Mesenchymal stem cell (in vitro differentiated cells and primary cell): ENCODE results near the gene STX7.

Source experiments
- DNase-seq: peaks from one replicate; pipeline ENCODE4 v3.0.0-alpha.2; 2013
- H2AFZ ChIP-seq: one replicate; pipeline ENCODE4 v1.6.1; 2013; ENCODE audit warnings: low read depth, mild to moderate bottlenecking, control low read depth, inconsistent platforms, low read length, moderate library complexity
- H2AK5ac ChIP-seq: 2 replicates; pipeline ENCODE4 v1.6.1; 2013; ENCODE audit warnings: low read length, moderate library complexity, mild to moderate bottlenecking, inconsistent platforms; ENCODE audit not compliant: severe bottlenecking
- H2BK120ac ChIP-seq: one replicate; pipeline ENCODE4 v1.6.1; 2013; ENCODE audit warnings: low read depth, mild to moderate bottlenecking, inconsistent platforms, low read length, moderate library complexity
- H2BK12ac ChIP-seq, 2 experiments: one replicate each; pipeline ENCODE4 v1.6.1; 2013; ENCODE audit warnings: inconsistent platforms in 2 of 2, low read length in 2 of 2, mild to moderate bottlenecking in 2 of 2, moderate library complexity in 2 of 2, control low read depth in 1 of 2
- H2BK15ac ChIP-seq: one replicate; pipeline ENCODE4 v1.6.1; 2013; ENCODE audit warnings: mild to moderate bottlenecking, low read depth, inconsistent platforms; ENCODE audit not compliant: poor library complexity, severe bottlenecking
- H2BK5ac ChIP-seq: 2 replicates; pipeline ENCODE4 v1.6.1; 2013; ENCODE audit warnings: low read depth, mild to moderate bottlenecking, low read length, control low read depth, inconsistent platforms; ENCODE audit not compliant: poor library complexity, severe bottlenecking
- H3K14ac ChIP-seq, 2 experiments: one replicate each; pipeline ENCODE4 v1.6.1; 2013; ENCODE audit warnings: inconsistent platforms in 2 of 2, low read length in 2 of 2, control low read depth in 1 of 2, mild to moderate bottlenecking in 1 of 2, moderate library complexity in 1 of 2
- H3K18ac ChIP-seq, 2 experiments: one replicate each; pipeline ENCODE4 v1.6.1; 2013; ENCODE audit warnings: inconsistent platforms in 2 of 2, low read length in 2 of 2, control low read depth in 1 of 2, low read depth in 1 of 2, mild to moderate bottlenecking in 1 of 2
- H3K23ac ChIP-seq, 2 experiments: one replicate each; pipeline ENCODE4 v1.6.1; 2013; ENCODE audit warnings: inconsistent platforms in 2 of 2, low read length in 2 of 2, mild to moderate bottlenecking in 2 of 2, moderate library complexity in 2 of 2, control low read depth in 1 of 2
- H3K27ac ChIP-seq: 2 replicates; pipeline ENCODE4 v1.5.1; 2013; ENCODE audit warnings: mild to moderate bottlenecking, moderate library complexity, low read length, control low read depth, inconsistent platforms; ENCODE audit not compliant: poor library complexity, severe bottlenecking
- H3K27me3 ChIP-seq, 2 experiments: 2 replicates each; pipeline versions ENCODE4 v1.6.1 to v1.7.0; 2013; ENCODE audit warnings: low read length in 2 of 2, mild to moderate bottlenecking in 2 of 2, moderate library complexity in 2 of 2, control low read depth in 1 of 2, inconsistent platforms in 1 of 2; ENCODE audit not compliant: control insufficient read depth in 1 of 2, insufficient read depth in 1 of 2
- H3K36me3 ChIP-seq, 2 experiments: 2 replicates each; pipeline versions ENCODE4 v1.6.1 to v1.7.0; 2013; ENCODE audit warnings: low read length in 2 of 2, control low read depth in 1 of 2, inconsistent platforms in 1 of 2, low read depth in 1 of 2, mild to moderate bottlenecking in 1 of 2; ENCODE audit not compliant: insufficient read depth in 2 of 2, control insufficient read depth in 1 of 2
- H3K4ac ChIP-seq, 2 experiments: one replicate each; pipeline ENCODE4 v1.6.1; 2013; ENCODE audit warnings: inconsistent platforms in 2 of 2, low read length in 2 of 2, mild to moderate bottlenecking in 2 of 2, moderate library complexity in 2 of 2, control low read depth in 1 of 2, low read depth in 1 of 2
- H3K4me1 ChIP-seq: 2 replicates; pipeline ENCODE4 v1.6.1; 2013; ENCODE audit warnings: low read depth, low read length, control low read depth; ENCODE audit not compliant: control insufficient read depth, insufficient read depth
- H3K4me2 ChIP-seq: 2 replicates; pipeline ENCODE4 v1.6.1; 2013; ENCODE audit warnings: low read length, mild to moderate bottlenecking, inconsistent platforms; ENCODE audit not compliant: poor library complexity, severe bottlenecking
- H3K4me3 ChIP-seq, 2 experiments: 2 replicates each; pipeline versions ENCODE4 v1.5.1 to v1.7.0; 2013; ENCODE audit warnings: low read length in 2 of 2, mild to moderate bottlenecking in 2 of 2, control low read depth in 1 of 2, low read depth in 1 of 2; ENCODE audit not compliant: insufficient read depth in 1 of 2
- H3K79me1 ChIP-seq: replicated peaks from 2 replicates; pipeline ENCODE4 v1.6.1; 2013; ENCODE audit warnings: mild to moderate bottlenecking, control low read depth, low read length, inconsistent platforms; ENCODE audit not compliant: poor library complexity, severe bottlenecking
- H3K9ac ChIP-seq: 2 replicates; pipeline ENCODE4 v1.7.0; 2013; ENCODE audit warnings: mild to moderate bottlenecking, low read length, moderate library complexity
- H3K9me3 ChIP-seq: 2 replicates; pipeline ENCODE4 v1.7.0; 2013; ENCODE audit warnings: mild to moderate bottlenecking, low read length; ENCODE audit not compliant: control insufficient read depth
- H4K8ac ChIP-seq: one replicate; pipeline ENCODE4 v1.6.1; 2013; ENCODE audit warnings: inconsistent platforms, mild to moderate bottlenecking, low read length, moderate library complexity
- H4K91ac ChIP-seq: one replicate; pipeline ENCODE4 v1.6.1; 2013; ENCODE audit warnings: mild to moderate bottlenecking, low read length, inconsistent platforms
- WGBS: methylation state at CpG from one replicate; pipeline ENCODE4 v1.1.7; 2013; ENCODE audit warnings: mixed read lengths; 5-methylcytosine and 5-hydroxymethylcytosine counted together

Gene STX7

GRCh38 chr6:132548746-132549463 lies 36.0 kb upstream of the STX7 start:
- H3K36me3 ChIP-seq = no peaks in the 10 kb centered on the region
- H3K4me1 ChIP-seq = no peaks in the 10 kb centered on the region
- no peak overlapping the region for H2BK15ac ChIP-seq
- DNase-seq = no peak
- no peak overlapping the region for H2BK5ac ChIP-seq
- WGBS = 93% methylated on average over 4 of the region's 4 CpGs
- no peak overlapping the region for H2BK12ac ChIP-seq
- H3K27ac ChIP-seq = no peak overlapping the region
- H3K14ac ChIP-seq = no peak overlapping the region
- no peak overlapping the region for H3K9ac ChIP-seq
- H4K91ac ChIP-seq = no peak overlapping the region
- no peak overlapping the region for H2BK120ac ChIP-seq
- no peaks in the 10 kb centered on the region for H3K9me3 ChIP-seq
- no peak overlapping the region for H2AFZ ChIP-seq
- H3K27me3 ChIP-seq = peaks cover 8 to 21% of the 10 kb centered on the region in 2 experiments
- no peak overlapping the region for H3K4ac ChIP-seq
- no peaks in the 10 kb centered on the region for H3K79me1 ChIP-seq
- no peak overlapping the region for H3K4me3 ChIP-seq
- no peak overlapping the region for H2AK5ac ChIP-seq
- H4K8ac ChIP-seq = no peak overlapping the region
- no peak overlapping the region for H3K23ac ChIP-seq
- H3K4me2 ChIP-seq = no peak overlapping the region
- H3K18ac ChIP-seq = no peak overlapping the region

DNA sequence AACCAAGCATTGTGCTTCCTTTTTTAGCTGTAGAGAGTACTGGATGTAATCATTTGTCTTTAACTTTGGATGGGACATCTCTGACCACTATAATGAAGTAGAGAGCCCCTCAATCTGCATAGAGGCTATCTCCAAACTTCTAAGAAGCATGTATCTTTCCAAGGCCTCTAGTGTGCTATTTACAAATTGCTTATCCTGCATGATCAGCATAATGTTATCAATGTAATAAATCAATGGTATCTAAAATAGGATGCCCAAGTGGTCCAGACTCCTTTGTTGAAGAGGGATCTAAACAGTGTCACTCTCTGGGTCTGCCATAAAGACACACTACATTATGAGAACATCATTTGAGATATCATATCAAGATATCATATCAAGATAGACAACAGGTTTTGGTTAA lies 31.9 kb upstream of the STX7 start:
- Histone ChIP-seq H3K27ac (no peak overlapping the region), H3K4me2 (no peak overlapping the region), H2BK120ac (no peak overlapping the region), H3K36me3 (no peaks in the 10 kb centered on the region), H4K91ac (no peak overlapping the region), H3K9ac (no peak overlapping the region), H2AFZ (no peak overlapping the region), H4K8ac (no peak overlapping the region), H2BK15ac (no peak overlapping the region), H3K4me3 (no peak overlapping the region), H3K14ac (no peak overlapping the region), H3K18ac (no peak overlapping the region), H3K4me1 (no peaks in the 10 kb centered on the region), H3K4ac (no peak overlapping the region), H2AK5ac (no peak overlapping the region), H2BK5ac (no peak overlapping the region), H3K27me3 (peaks cover 0 to 21% of the 10 kb centered on the region in 2 experiments), H3K79me1 (no peaks in the 10 kb centered on the region), H3K9me3 (no peaks in the 10 kb centered on the region), H2BK12ac (no peak overlapping the region), H3K23ac (no peak overlapping the region)
- DNase-seq = no peak

- Histone ChIP-seq H3K36me3 (no peaks in the 10 kb centered on the region), H3K4ac (no peak within 1 kb of the TSS), H2AFZ (no peak within 1 kb of the TSS), H2BK120ac (no peak within 1 kb of the TSS), H3K4me2 (no peak within 1 kb of the TSS), H3K4me1 (no peaks in the 10 kb centered on the region), H4K8ac (peak within 1 kb of the TSS; percentile 69), H2BK15ac (no peak within 1 kb of the TSS), H4K91ac (no peak within 1 kb of the TSS), H2BK12ac (no peak within 1 kb of the TSS), H2AK5ac (no peak within 1 kb of the TSS), H3K18ac (no peak within 1 kb of the TSS), H3K23ac (no peak within 1 kb of the TSS), H3K79me1 (no peaks in the 10 kb centered on the region), H3K14ac (no peak within 1 kb of the TSS), H3K9ac (no peak within 1 kb of the TSS), H2BK5ac (no peak within 1 kb of the TSS), H3K4me3 (no peak within 1 kb of the TSS), H3K9me3 (peaks cover 6% of the 10 kb centered on the region), H3K27ac (no peak within 1 kb of the TSS), H3K27me3 (peaks cover 0 to 21% of the 10 kb centered on the region in 2 experiments)
- DNase-seq = no peak
- WGBS = 84% methylated on average over 3 of the region's 4 CpGs
Measured at GRCh38 chr6:132537977-132538376, 25.1 kb upstream of the STX7 start, which contains the start of gene TAAR9. Gene TAAR9, plus strand, starts transcription at chr6:132538277. Its CDS starts 13 bp downstream, at chr6:132538290.

DNA sequence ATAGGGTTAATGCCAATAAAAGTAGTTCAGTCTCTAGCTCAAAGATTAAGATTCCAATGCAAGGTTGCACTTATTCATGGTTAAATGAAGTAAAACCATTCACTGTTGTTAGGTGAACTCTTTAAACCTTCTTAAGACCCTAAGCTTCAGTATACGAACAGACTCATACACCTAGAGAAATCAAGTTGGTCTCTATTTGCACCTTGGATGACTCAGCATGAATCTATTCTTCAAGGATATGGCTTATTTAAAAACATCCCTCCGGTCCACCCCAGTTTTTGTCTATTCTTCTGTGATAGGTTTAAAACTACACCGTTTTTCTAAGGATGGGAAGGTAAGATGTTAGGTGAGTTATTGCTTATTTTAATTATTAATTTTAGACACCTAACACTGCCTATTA lies 24.2 kb upstream of the STX7 start:
- Histone ChIP-seq H3K36me3 (no peaks in the 10 kb centered on the region), H2BK15ac (no peak overlapping the region), H3K4me2 (no peak overlapping the region), H3K18ac (no peak overlapping the region), H2BK120ac (no peak overlapping the region), H2BK12ac (no peak overlapping the region), H3K27me3 (peaks cover 0 to 21% of the 10 kb centered on the region in 2 experiments), H3K14ac (no peak overlapping the region), H2AK5ac (no peak overlapping the region), H2BK5ac (no peak overlapping the region), H3K4ac (no peak overlapping the region), H3K79me1 (no peaks in the 10 kb centered on the region), H4K8ac (no peak overlapping the region), H4K91ac (no peak overlapping the region), H3K23ac (no peak overlapping the region), H3K9ac (no peak overlapping the region), H3K4me3 (no peak overlapping the region), H3K4me1 (no peaks in the 10 kb centered on the region), H2AFZ (no peak overlapping the region), H3K27ac (no peak overlapping the region), H3K9me3 (peaks cover 6% of the 10 kb centered on the region)
- DNase-seq = no peak
- 100% methylated on average over 1 of the region's 3 CpGs for WGBS
